Activated CD8-positive, alpha-beta T cell treated with anti-CD3 and anti-CD28 coated beads, Interleukin-2, amount 10 ng/mL, durations not matched to agents 7 days and 5 days (primary cell): ENCODE results near the gene AMBRA1. TPM values are rescaled to one million over a fixed set of nuclear protein-coding genes. Genes with fewer than 3 reads are reported as not detected.

Source experiments
- microRNA-seq: library from miRNA; unstranded; fragments of <30 nt; microRNA quantifications from one replicate; pipeline ENCODE4 v1.2.0, GENCODE V29; 2022
- total RNA-seq, 2 experiments: library from RNA; stranded (reverse); gene quantifications; one replicate each; pipeline ENCODE4 v1.2.3, GENCODE V29; 2021

The AMBRA1 gene
- total RNA-seq, 2 experiments from 2014 or later = 34.0 to 35.1 TPM

Small RNA genes lying within 50 kb of the gene (microRNA-seq; reads per million reads assigned to microRNA genes)
- not detected for gene MIR3160-1
- gene MIR3160-2 = not detected
- 1.7 reads per million for gene MIR4688

Other genes with a start within 250 kb of the AMBRA1 start
- 100 to 1,000 TPM; 151 to 152 TPM for gene DGKZ, start 246.6 kb downstream of the AMBRA1 start, total RNA-seq
- gene MDK, start 212.4 kb downstream of the AMBRA1 start, total RNA-seq = 1 to 10 TPM; 6.9 to 7.4 TPM
- gene CHRM4, start 202.2 kb downstream of the AMBRA1 start, total RNA-seq = under 1 TPM; 0.37 TPM
- 1 to 10 TPM; 5.0 to 6.7 TPM for gene HARBI1, start 23.2 kb upstream of the AMBRA1 start, total RNA-seq
- 10 to 100 TPM; 57.8 to 58.4 TPM for gene ATG13, start 23.5 kb upstream of the AMBRA1 start, total RNA-seq
- 10 to 100 TPM; 69.1 to 71.3 TPM for gene ARHGAP1, start 106.6 kb upstream of the AMBRA1 start, total RNA-seq
- gene ZNF408, start 107.0 kb upstream of the AMBRA1 start, total RNA-seq = 10 to 100 TPM; 15.8 to 16.1 TPM
- under 1 TPM in 1 of 2 experiments, not detected in 1; 0.16 TPM for gene F2, start 125.2 kb upstream of the AMBRA1 start, total RNA-seq